ENCODE data around the gene DEPDC4.
"Not testable (repeated sequence)": the region's sequence is repeated elsewhere in the genome, so short reads cannot be mapped to it uniquely, and the experiment has no call there.

DEPDC4 gene

GRCh38 chr12:100273782-100274181 lies 6.9 kb upstream of the DEPDC4 start:
- Mint-ChIP-seq H3K27me3 (no peaks in the 10 kb centered on the region), H3K4me1 (ENCODE audit: low read depth) (peaks cover 70% of the 10 kb centered on the region), H3K9me3 (ENCODE audit: low read depth) (no peaks in the 10 kb centered on the region), H3K27ac (no peak overlapping the region), H3K36me3 (peaks cover 5% of the 10 kb centered on the region), H3K4me3 (no peak overlapping the region)

GRCh38 chr12:100268835-100269564 lies 2.1 kb upstream of the DEPDC4 start:
- Mint-ChIP-seq H3K4me3 (peak overlapping the region; percentile 98), H3K27me3 (no peaks in the 10 kb centered on the region), H3K4me1 (ENCODE audit: low read depth) (peaks cover 52% of the 10 kb centered on the region), H3K27ac (no peak overlapping the region), H3K9me3 (ENCODE audit: low read depth) (no peaks in the 10 kb centered on the region), H3K36me3 (no peaks in the 10 kb centered on the region)

- H3K4me1 Mint-ChIP-seq (ENCODE audit: low read depth): peaks cover 39% of the 10 kb centered on the region
- H3K9me3 Mint-ChIP-seq (ENCODE audit: low read depth): no peaks in the 10 kb centered on the region
- peak overlapping the region; percentile 98 for H3K4me3 Mint-ChIP-seq
- H3K27me3 Mint-ChIP-seq: no peaks in the 10 kb centered on the region
- H3K36me3 Mint-ChIP-seq: no peaks in the 10 kb centered on the region
- H3K27ac Mint-ChIP-seq: peak overlapping the region; percentile 84
Measured at GRCh38 chr12:100267603-100268281, 863 bp upstream of the DEPDC4 start.

GRCh38 chr12:100266585-100266834 lies 369 bp downstream of the DEPDC4 start:
- H3K4me1 Mint-ChIP-seq (ENCODE audit: low read depth): peaks cover 27% of the 10 kb centered on the region
- H3K9me3 Mint-ChIP-seq (ENCODE audit: low read depth): no peaks in the 10 kb centered on the region
- H3K4me3 Mint-ChIP-seq: peak overlapping the region; percentile 98
- H3K36me3 Mint-ChIP-seq: no peaks in the 10 kb centered on the region
- no peaks in the 10 kb centered on the region for H3K27me3 Mint-ChIP-seq
- peak overlapping the region; percentile 97 for H3K27ac Mint-ChIP-seq

- H3K4me1 Mint-ChIP-seq (ENCODE audit: low read depth): peaks cover 23% of the 10 kb centered on the region
Measured at GRCh38 chr12:100265732-100266584, 921 bp downstream of the DEPDC4 start.

GRCh38 chr12:100265107-100265506 lies 1.8 kb downstream of the DEPDC4 start:
- not testable (repeated sequence) for H3K36me3 Mint-ChIP-seq; H3K27ac Mint-ChIP-seq; H3K9me3 Mint-ChIP-seq (ENCODE audit: low read depth); H3K27me3 Mint-ChIP-seq; H3K4me3 Mint-ChIP-seq
- H3K4me1 Mint-ChIP-seq (ENCODE audit: low read depth): peaks cover 18% of the 10 kb centered on the region

More at GRCh38 chr12:100265732-100266584, 921 bp downstream of the DEPDC4 start:
- H3K36me3 Mint-ChIP-seq: no peaks in the 10 kb centered on the region
- peak overlapping the region; percentile 97 for H3K27ac Mint-ChIP-seq
- H3K4me3 Mint-ChIP-seq: peak overlapping the region; percentile 98
- H3K27me3 Mint-ChIP-seq: no peaks in the 10 kb centered on the region
- no peaks in the 10 kb centered on the region for H3K9me3 Mint-ChIP-seq (ENCODE audit: low read depth)

GRCh38 chr12:100263131-100263530 lies 3.7 kb downstream of the DEPDC4 start:
- H3K27ac Mint-ChIP-seq: no peak overlapping the region
- H3K4me1 Mint-ChIP-seq (ENCODE audit: low read depth): peaks cover 3% of the 10 kb centered on the region
- no peaks in the 10 kb centered on the region for H3K27me3 Mint-ChIP-seq
- no peaks in the 10 kb centered on the region for H3K9me3 Mint-ChIP-seq (ENCODE audit: low read depth)
- H3K4me3 Mint-ChIP-seq: no peak overlapping the region
- H3K36me3 Mint-ChIP-seq: no peaks in the 10 kb centered on the region

- Mint-ChIP-seq H3K4me1 (ENCODE audit: low read depth) (peaks cover 3% of the 10 kb centered on the region), H3K27ac (no peak overlapping the region), H3K27me3 (no peaks in the 10 kb centered on the region), H3K4me3 (no peak overlapping the region), H3K9me3 (ENCODE audit: low read depth) (no peaks in the 10 kb centered on the region), H3K36me3 (no peaks in the 10 kb centered on the region)
Measured at GRCh38 chr12:100258127-100258526, 8.8 kb downstream of the DEPDC4 start.

- no peak overlapping the region for H3K4me3 Mint-ChIP-seq
- no peaks in the 10 kb centered on the region for H3K27me3 Mint-ChIP-seq
- no peak overlapping the region for H3K27ac Mint-ChIP-seq
- H3K36me3 Mint-ChIP-seq: no peaks in the 10 kb centered on the region
- no peaks in the 10 kb centered on the region for H3K9me3 Mint-ChIP-seq (ENCODE audit: low read depth)
- H3K4me1 Mint-ChIP-seq (ENCODE audit: low read depth): peaks cover 3% of the 10 kb centered on the region
Measured at GRCh38 chr12:100254876-100255275, 12.0 kb downstream of the DEPDC4 start.

- no peaks in the 10 kb centered on the region for H3K9me3 Mint-ChIP-seq (ENCODE audit: low read depth)
- H3K4me3 Mint-ChIP-seq: no peak overlapping the region
- no peak overlapping the region for H3K27ac Mint-ChIP-seq
- H3K27me3 Mint-ChIP-seq: no peaks in the 10 kb centered on the region
- no peaks in the 10 kb centered on the region for H3K36me3 Mint-ChIP-seq
- H3K4me1 Mint-ChIP-seq (ENCODE audit: low read depth): peaks cover 3% of the 10 kb centered on the region
Measured at GRCh38 chr12:100253437-100253836, 13.4 kb downstream of the DEPDC4 start.

- Mint-ChIP-seq H3K27me3 (no peaks in the 10 kb centered on the region), H3K9me3 (ENCODE audit: low read depth) (no peaks in the 10 kb centered on the region), H3K36me3 (no peaks in the 10 kb centered on the region), H3K4me3 (no peak overlapping the region), H3K27ac (no peak overlapping the region), H3K4me1 (ENCODE audit: low read depth) (no peaks in the 10 kb centered on the region)
Measured at GRCh38 chr12:100251917-100252316, 15.0 kb downstream of the DEPDC4 start.

- no peaks in the 10 kb centered on the region for H3K4me1 Mint-ChIP-seq (ENCODE audit: low read depth)
- no peaks in the 10 kb centered on the region for H3K9me3 Mint-ChIP-seq (ENCODE audit: low read depth)
- no peak overlapping the region for H3K27ac Mint-ChIP-seq
- no peaks in the 10 kb centered on the region for H3K27me3 Mint-ChIP-seq
- H3K4me3 Mint-ChIP-seq: no peak overlapping the region
- H3K36me3 Mint-ChIP-seq: no peaks in the 10 kb centered on the region
Measured at GRCh38 chr12:100249941-100250340, 16.9 kb downstream of the DEPDC4 start.

- Mint-ChIP-seq H3K4me3 (no peak overlapping the region), H3K36me3 (no peaks in the 10 kb centered on the region), H3K9me3 (ENCODE audit: low read depth) (no peaks in the 10 kb centered on the region), H3K27ac (no peak overlapping the region), H3K27me3 (no peaks in the 10 kb centered on the region), H3K4me1 (ENCODE audit: low read depth) (no peaks in the 10 kb centered on the region)
Measured at GRCh38 chr12:100248886-100249285, 18.0 kb downstream of the DEPDC4 start.

- no peaks in the 10 kb centered on the region for H3K36me3 Mint-ChIP-seq
Measured at GRCh38 chr12:100247765-100248164, 19.1 kb downstream of the DEPDC4 start.

GRCh38 chr12:100243137-100243536 lies 23.7 kb downstream of the DEPDC4 start:
- Mint-ChIP-seq H3K27ac (no peak overlapping the region), H3K9me3 (ENCODE audit: low read depth) (no peaks in the 10 kb centered on the region), H3K36me3 (no peaks in the 10 kb centered on the region), H3K4me3 (no peak overlapping the region), H3K27me3 (no peaks in the 10 kb centered on the region), H3K4me1 (ENCODE audit: low read depth) (no peaks in the 10 kb centered on the region)

More at GRCh38 chr12:100247765-100248164, 19.1 kb downstream of the DEPDC4 start:
- Mint-ChIP-seq H3K27ac (no peak overlapping the region), H3K4me1 (ENCODE audit: low read depth) (no peaks in the 10 kb centered on the region), H3K9me3 (ENCODE audit: low read depth) (no peaks in the 10 kb centered on the region), H3K27me3 (no peaks in the 10 kb centered on the region), H3K4me3 (no peak overlapping the region)
